Measurements from ENCODE around the gene SNAP91. TPM values are rescaled to one million over a fixed set of nuclear protein-coding genes. Genes with fewer than 3 reads are reported as not detected.

SNAP91 gene
- total and polyA plus RNA-seq, 2 donors from 2014 or later, result 0.82 TPM; not detected in 1

DNA sequence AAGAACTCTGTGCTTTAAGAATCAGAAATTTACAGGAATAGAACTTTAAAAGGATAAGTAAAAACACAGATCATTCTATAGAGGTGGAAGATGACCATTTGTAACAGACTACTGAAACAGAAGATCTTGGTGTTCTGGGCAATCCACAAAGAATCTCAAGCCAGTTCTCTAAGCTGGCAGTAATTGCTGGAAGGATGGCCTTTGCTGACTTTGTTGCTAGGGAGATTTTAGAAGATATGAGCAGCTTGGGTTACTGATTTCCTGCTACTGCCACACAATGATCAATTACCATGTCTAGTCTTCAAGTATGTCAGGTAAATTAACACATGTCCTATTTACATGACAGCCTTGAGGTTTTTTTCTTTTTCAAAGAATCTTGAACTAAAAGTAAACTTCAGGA is 31.1 kb downstream of the SNAP91 start:
- no peak overlapping the region for H3K27ac ChIP-seq (ENCODE audit: low read depth in 2 of 2, low read length in 2 of 2)
- TF ChIP-seq, protein P1, sequence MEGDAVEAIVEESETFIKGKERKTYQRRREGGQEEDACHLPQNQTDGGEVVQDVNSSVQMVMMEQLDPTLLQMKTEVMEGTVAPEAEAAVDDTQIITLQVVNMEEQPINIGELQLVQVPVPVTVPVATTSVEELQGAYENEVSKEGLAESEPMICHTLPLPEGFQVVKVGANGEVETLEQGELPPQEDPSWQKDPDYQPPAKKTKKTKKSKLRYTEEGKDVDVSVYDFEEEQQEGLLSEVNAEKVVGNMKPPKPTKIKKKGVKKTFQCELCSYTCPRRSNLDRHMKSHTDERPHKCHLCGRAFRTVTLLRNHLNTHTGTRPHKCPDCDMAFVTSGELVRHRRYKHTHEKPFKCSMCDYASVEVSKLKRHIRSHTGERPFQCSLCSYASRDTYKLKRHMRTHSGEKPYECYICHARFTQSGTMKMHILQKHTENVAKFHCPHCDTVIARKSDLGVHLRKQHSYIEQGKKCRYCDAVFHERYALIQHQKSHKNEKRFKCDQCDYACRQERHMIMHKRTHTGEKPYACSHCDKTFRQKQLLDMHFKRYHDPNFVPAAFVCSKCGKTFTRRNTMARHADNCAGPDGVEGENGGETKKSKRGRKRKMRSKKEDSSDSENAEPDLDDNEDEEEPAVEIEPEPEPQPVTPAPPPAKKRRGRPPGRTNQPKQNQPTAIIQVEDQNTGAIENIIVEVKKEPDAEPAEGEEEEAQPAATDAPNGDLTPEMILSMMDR (IDR thresholded peaks at IDR 0.05; ENCODE audit: borderline replicate concordance, extremely low read depth, insufficient read depth), result no peak
- H3K4me1 ChIP-seq (ENCODE audit: control insufficient read depth in 2 of 3, insufficient read depth in 2 of 3, low read depth in 1 of 3, low read length in 3 of 3), result no peaks in the 10 kb centered on the region
- no peak for FAIRE-seq
- H3K4me3 ChIP-seq (ENCODE audit: low read length in 3 of 3), result no peak overlapping the region
- no peak overlapping the region for H3K9ac ChIP-seq (ENCODE audit: low read length in 3 of 3)
- no peaks in the 10 kb centered on the region for H3K36me3 ChIP-seq (ENCODE audit: control insufficient read depth in 2 of 3, insufficient read depth in 3 of 3, low read length in 3 of 3)
- H3K27me3 ChIP-seq (ENCODE audit: control insufficient read depth, insufficient read depth, low read length), result no peaks in the 10 kb centered on the region
- intact Hi-C loops (cut with DNase I), result no loop called here
- no peaks in the 10 kb centered on the region for H3K9me3 ChIP-seq (ENCODE audit: control insufficient read depth in 2 of 3, insufficient read depth in 1 of 3, low read length in 3 of 3)
- no peak for DNase-seq

- Histone ChIP-seq H3K4me3 (ENCODE audit: low read length in 3 of 3) (no peak overlapping the region), H3K36me3 (ENCODE audit: control insufficient read depth in 2 of 3, insufficient read depth in 3 of 3, low read length in 3 of 3) (no peaks in the 10 kb centered on the region), H3K9ac (ENCODE audit: low read length in 3 of 3) (no peak overlapping the region), H3K4me1 (ENCODE audit: control insufficient read depth in 2 of 3, insufficient read depth in 2 of 3, low read depth in 1 of 3, low read length in 3 of 3) (no peaks in the 10 kb centered on the region), H3K27me3 (ENCODE audit: control insufficient read depth, insufficient read depth, low read length) (no peaks in the 10 kb centered on the region), H3K9me3 (ENCODE audit: control insufficient read depth in 2 of 3, insufficient read depth in 1 of 3, low read length in 3 of 3) (no peaks in the 10 kb centered on the region), H3K27ac (ENCODE audit: low read depth in 2 of 2, low read length in 2 of 2) (no peak overlapping the region)
- TF ChIP-seq, protein P1 (IDR thresholded peaks at IDR 0.05; ENCODE audit: borderline replicate concordance, extremely low read depth, insufficient read depth), result no peak
- FAIRE-seq (no peak), DNase-seq (no peak)
- intact Hi-C loops (cut with DNase I), result no loop called here
Observed at GRCh38 chr6:83637953-83638352, 70.9 kb downstream of the SNAP91 start.

DNA sequence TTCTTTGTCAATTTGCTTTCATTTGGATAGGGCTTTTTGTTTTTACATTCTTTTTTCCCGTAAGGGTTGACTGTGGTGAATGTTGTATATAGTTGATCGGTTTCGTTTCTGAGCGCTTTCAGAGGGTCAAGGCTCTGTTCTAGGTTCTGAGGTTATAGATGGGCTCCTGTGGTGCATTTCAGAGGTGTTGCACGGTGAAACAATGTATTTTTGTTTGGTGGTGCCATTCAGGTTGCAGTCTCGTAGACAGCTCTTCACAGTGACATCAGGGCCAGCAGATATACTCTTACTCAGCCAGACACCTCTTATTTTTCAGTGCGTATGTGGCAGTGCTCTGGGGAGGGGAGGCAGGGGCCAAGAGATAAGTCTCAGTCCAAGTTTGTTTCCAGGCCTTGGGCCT is 72.1 kb downstream of the SNAP91 start:
- intact Hi-C loops (cut with DNase I), result no loop called here
- TF ChIP-seq, protein P1 (IDR thresholded peaks at IDR 0.05; ENCODE audit: borderline replicate concordance, extremely low read depth, insufficient read depth), result no peak
- FAIRE-seq, result no peak

DNA sequence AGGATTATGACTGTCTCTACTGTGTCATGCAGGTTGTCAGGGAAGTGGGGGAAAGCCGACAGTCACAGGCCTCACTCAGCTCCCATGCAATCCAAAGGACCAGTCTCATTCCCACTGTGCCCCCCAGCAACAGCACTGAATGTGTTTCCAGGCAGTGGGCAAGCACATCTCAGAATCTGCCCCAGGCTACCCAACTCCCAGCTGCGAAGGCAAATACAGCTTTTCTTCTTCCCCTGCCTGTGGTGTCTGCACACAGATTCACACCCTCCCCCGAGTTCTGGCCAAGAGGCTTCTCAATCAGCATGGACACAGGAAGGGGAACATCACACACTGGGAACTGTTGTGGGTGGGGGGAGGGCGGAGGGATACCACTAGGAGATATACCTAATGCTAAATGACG is 75.3 kb downstream of the SNAP91 start:
- intact Hi-C loops (cut with DNase I), result no loop called here
- Histone ChIP-seq H3K9me3 (ENCODE audit: control insufficient read depth in 2 of 3, insufficient read depth in 1 of 3, low read length in 3 of 3) (no peaks in the 10 kb centered on the region), H3K9ac (ENCODE audit: low read length in 3 of 3) (no peak overlapping the region), H3K4me3 (ENCODE audit: low read length in 3 of 3) (no peak overlapping the region), H3K4me1 (ENCODE audit: control insufficient read depth in 2 of 3, insufficient read depth in 2 of 3, low read depth in 1 of 3, low read length in 3 of 3) (no peaks in the 10 kb centered on the region), H3K27me3 (ENCODE audit: control insufficient read depth, insufficient read depth, low read length) (no peaks in the 10 kb centered on the region), H3K36me3 (ENCODE audit: control insufficient read depth in 2 of 3, insufficient read depth in 3 of 3, low read length in 3 of 3) (no peaks in the 10 kb centered on the region), H3K27ac (ENCODE audit: low read depth in 2 of 2, low read length in 2 of 2) (no peak overlapping the region)
- no peak for FAIRE-seq
- TF ChIP-seq, protein P1 (IDR thresholded peaks at IDR 0.05; ENCODE audit: borderline replicate concordance, extremely low read depth, insufficient read depth), result no peak
- DNase-seq, result no peak

More for the DNA sequence above, 72.1 kb downstream of the SNAP91 start:
- no peaks in the 10 kb centered on the region for H3K9me3 ChIP-seq (ENCODE audit: control insufficient read depth in 2 of 3, insufficient read depth in 1 of 3, low read length in 3 of 3)
- no peak overlapping the region for H3K9ac ChIP-seq (ENCODE audit: low read length in 3 of 3)
- H3K36me3 ChIP-seq (ENCODE audit: control insufficient read depth in 2 of 3, insufficient read depth in 3 of 3, low read length in 3 of 3), result no peaks in the 10 kb centered on the region
- H3K4me3 ChIP-seq (ENCODE audit: low read length in 3 of 3), result no peak overlapping the region
- DNase-seq, result no peak
- H3K27me3 ChIP-seq (ENCODE audit: control insufficient read depth, insufficient read depth, low read length), result no peaks in the 10 kb centered on the region
- H3K4me1 ChIP-seq (ENCODE audit: control insufficient read depth in 2 of 3, insufficient read depth in 2 of 3, low read depth in 1 of 3, low read length in 3 of 3), result no peaks in the 10 kb centered on the region
- no peak overlapping the region for H3K27ac ChIP-seq (ENCODE audit: low read depth in 2 of 2, low read length in 2 of 2)

Data from kidney (tissue), 14 donors.